GM23338 (cell line): ENCODE data around the gene LRRC25. TPM values are rescaled to one million over a fixed set of nuclear protein-coding genes. Genes with fewer than 3 reads are reported as not detected.

ENCODE experiments used
- ATAC-seq: fragments of 200-7000 bp; cut with Tn5 transposase; 3 replicates; pipeline ENCODE4 v1.9.1; 2020
- DNase-seq: peaks from one replicate; pipeline ENCODE4 v3.0.0-alpha.2; 2015; ENCODE audit warnings: low spot score
- H2AFZ ChIP-seq: fragments of 200-600 bp; sonication (generic); 2 replicates; pipeline ENCODE4 v1.8.0; 2016; ENCODE audit warnings: antibody characterized with exemption, mild to moderate bottlenecking, moderate library complexity
- H3F3A ChIP-seq: fragments of 200-600 bp; sonication (generic); replicated peaks from 2 replicates; pipeline ENCODE4 v1.8.0; 2017; ENCODE audit warnings: antibody characterized with exemption, mixed run types, low read depth
- H3K27ac ChIP-seq: fragments of 200-600 bp; sonication (generic); 2 replicates; pipeline ENCODE4 v1.6.1; 2016; ENCODE audit warnings: low read depth
- H3K27me3 ChIP-seq: fragments of 200-600 bp; sonication (generic); 2 replicates; pipeline ENCODE4 v1.8.0; 2016; ENCODE audit warnings: mild to moderate bottlenecking, mixed run types, moderate library complexity; ENCODE audit not compliant: insufficient read depth
- H3K36me3 ChIP-seq: fragments of 200-600 bp; sonication (generic); 2 replicates; pipeline ENCODE4 v1.8.0; 2016; ENCODE audit warnings: mild to moderate bottlenecking; ENCODE audit not compliant: insufficient read depth
- H3K4me1 ChIP-seq: fragments of 200-600 bp; sonication (generic); 2 replicates; pipeline ENCODE4 v1.8.0; 2016; ENCODE audit warnings: mild to moderate bottlenecking, moderate library complexity; ENCODE audit not compliant: insufficient read depth
- H3K4me2 ChIP-seq: fragments of 200-600 bp; sonication (generic); 2 replicates; pipeline ENCODE4 v1.7.1; 2017; ENCODE audit warnings: mixed run types
- H3K4me3 ChIP-seq: fragments of 200-600 bp; sonication (generic); 2 replicates; pipeline ENCODE4 v1.6.1; 2016; ENCODE audit warnings: mixed run types
- H3K79me2 ChIP-seq: fragments of 200-600 bp; sonication (generic); replicated peaks from 2 replicates; pipeline ENCODE4 v1.8.0; 2017; ENCODE audit warnings: mild to moderate bottlenecking; ENCODE audit not compliant: insufficient read depth
- H3K9me2 ChIP-seq: fragments of 200-600 bp; sonication (generic); 2 replicates; pipeline ENCODE4 v1.8.0; 2017; ENCODE audit not compliant: insufficient read depth
- H4K20me1 ChIP-seq: fragments of 200-600 bp; sonication (generic); replicated peaks from 2 replicates; pipeline ENCODE4 v1.8.0; 2017; ENCODE audit warnings: mild to moderate bottlenecking; ENCODE audit not compliant: insufficient read depth
- H3K27ac Mint-ChIP-seq: 2 replicates; pipeline ENCODE4 v1.8.0; 2020; ENCODE audit warnings: inconsistent platforms, mild to moderate bottlenecking, moderate library complexity, mixed read lengths
- H3K27me3 Mint-ChIP-seq: 3 replicates; pipeline ENCODE4 v1.8.0; 2022; ENCODE audit warnings: low read depth, mild to moderate bottlenecking, moderate library complexity, mixed read lengths, inconsistent platforms; ENCODE audit not compliant: insufficient read depth, poor library complexity
- H3K36me3 Mint-ChIP-seq: 3 replicates; pipeline ENCODE4 v1.8.0; 2021; ENCODE audit warnings: low read depth, mild to moderate bottlenecking, inconsistent platforms, moderate library complexity, mixed read lengths
- H3K4me1 Mint-ChIP-seq: 3 replicates; pipeline ENCODE4 v1.8.0; 2020; ENCODE audit warnings: mild to moderate bottlenecking, inconsistent platforms, mixed read lengths
- H3K4me3 Mint-ChIP-seq: 3 replicates; pipeline ENCODE4 v1.8.0; 2021; ENCODE audit warnings: moderate library complexity, mild to moderate bottlenecking, inconsistent platforms, mixed read lengths
- H3K9me3 Mint-ChIP-seq: 3 replicates; pipeline ENCODE4 v1.8.0; 2020; ENCODE audit warnings: moderate library complexity, mild to moderate bottlenecking, inconsistent platforms, mixed read lengths
- CREB1 ChIP-seq: fragments of 250-450 bp; sonication (Bioruptor Pico); IDR thresholded peaks from 2 replicates; pipeline ENCODE4 v1.5.0; 2020; ENCODE audit warnings: low read depth, mild to moderate bottlenecking, moderate library complexity
- POLR2AphosphoS5 ChIP-seq: IDR thresholded peaks from 2 replicates; pipeline ENCODE4 v1.6.1; 2016; ENCODE audit warnings: antibody characterized with exemption, low read depth
- ZNF114 ChIP-seq: fragments of 250-450 bp; sonication (Bioruptor Pico); IDR thresholded peaks from 2 replicates; pipeline ENCODE4 v1.5.0; 2020; ENCODE audit warnings: mild to moderate bottlenecking, moderate library complexity
- ZNF331 ChIP-seq: fragments of 250-450 bp; sonication (Bioruptor Pico); IDR thresholded peaks from 2 replicates; pipeline ENCODE4 v1.5.0; 2020; ENCODE audit warnings: low read depth, mild to moderate bottlenecking, moderate library complexity
- polyA plus RNA-seq: library from polyadenylated mRNA; unstranded; fragments of >200 nt; fragmentation: Nextera tagmentation; extraction: Ambion mirVana; gene quantifications from 2 replicates; pipeline ENCODE4 v1.2.1, GENCODE V29; 2016
- total RNA-seq: library from RNA; depleted of rRNA; stranded (reverse); fragments of >200 nt; shearing (Covaris generic); gene quantifications from 2 replicates; pipeline ENCODE4 v1.2.3, GENCODE V29; 2014
- TF ChIP-seq, protein P1 (sequence below), 2 experiments: fragments of 200-600 bp in 1 of 2; sonication (generic) in 1 of 2; conservative IDR thresholded peaks; 2 replicates each; pipeline versions ENCODE4 v1.5.1 to v1.6.1; 2016 to 2017; ENCODE audit warnings: antibody characterized with exemption in 2 of 2, low read depth in 2 of 2, mild to moderate bottlenecking in 2 of 2, moderate library complexity in 1 of 2
- TF ChIP-seq, protein P2 (sequence below): IDR thresholded peaks from one replicate; pipeline ENCODE4 v1.6.1; 2018; ENCODE audit warnings: antibody characterized with exemption; ENCODE audit not compliant: unreplicated experiment

LRRC25 gene
- total and polyA plus RNA-seq, 2 experiments from 2014 or later, result 0.17 to 0.24 TPM

DNA sequence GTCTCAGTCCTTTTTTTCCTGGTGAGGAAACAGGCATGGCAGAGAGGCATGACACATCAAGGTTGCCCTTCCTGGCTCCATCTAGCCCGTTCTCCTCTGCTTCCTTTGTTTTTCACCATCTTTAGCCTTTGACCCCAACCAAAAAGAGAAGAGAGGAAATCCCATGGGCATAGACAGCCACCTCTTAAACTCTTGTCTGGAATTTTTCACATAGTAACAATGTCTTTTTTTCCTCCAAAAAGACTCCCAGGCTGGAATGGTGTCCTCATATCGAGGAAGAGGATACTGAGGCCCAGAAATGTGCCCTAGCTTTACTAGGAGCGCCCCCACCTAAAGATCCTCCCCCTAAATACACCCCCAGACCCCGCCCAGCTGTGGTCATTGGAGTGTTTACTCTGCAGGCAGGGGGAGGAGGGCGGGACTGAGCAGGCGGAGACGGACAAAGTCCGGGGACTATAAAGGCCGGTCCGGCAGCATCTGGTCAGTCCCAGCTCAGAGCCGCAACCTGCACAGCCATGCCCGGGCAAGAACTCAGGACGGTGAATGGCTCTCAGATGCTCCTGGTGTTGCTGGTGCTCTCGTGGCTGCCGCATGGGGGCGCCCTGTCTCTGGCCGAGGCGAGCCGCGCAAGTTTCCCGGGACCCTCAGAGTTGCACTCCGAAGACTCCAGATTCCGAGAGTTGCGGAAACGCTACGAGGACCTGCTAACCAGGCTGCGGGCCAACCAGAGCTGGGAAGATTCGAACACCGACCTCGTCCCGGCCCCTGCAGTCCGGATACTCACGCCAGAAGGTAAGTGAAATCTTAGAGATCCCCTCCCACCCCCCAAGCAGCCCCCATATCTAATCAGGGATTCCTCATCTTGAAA lies 11.5 kb downstream of the LRRC25 start, which contains the start of gene GDF15:
TSS of gene GDF15 (plus strand) at position 484 of the 868 bp plus-strand sequence. CDS start at position 516, 32 bp downstream.
- Histone ChIP-seq H3K9me2 (no peaks in the 10 kb centered on the region), H3K4me1 (peaks cover 9% of the 10 kb centered on the region), H3F3A (peaks cover 26% of the 10 kb centered on the region), H3K4me2 (peak within 1 kb of the TSS; percentile 51), H2AFZ (peak within 1 kb of the TSS; percentile 69), H4K20me1 (no peaks in the 10 kb centered on the region), H3K36me3 (no peaks in the 10 kb centered on the region), H3K79me2 (no peaks in the 10 kb centered on the region), H3K4me3 (peak within 1 kb of the TSS; percentile 41), H3K27me3 (peaks cover 21% of the 10 kb centered on the region), H3K27ac (peak within 1 kb of the TSS; percentile 68; the same call in 1 of the 2 replicates)
- ATAC-seq (peak; percentile 79), DNase-seq (peak; percentile 89)
- TF ChIP-seq ZNF114 (no peak), ZNF331 (CRISPR knock-in tag) (no peak), POLR2AphosphoS5 (peak; percentile 81)
- TF ChIP-seq, protein P1, sequence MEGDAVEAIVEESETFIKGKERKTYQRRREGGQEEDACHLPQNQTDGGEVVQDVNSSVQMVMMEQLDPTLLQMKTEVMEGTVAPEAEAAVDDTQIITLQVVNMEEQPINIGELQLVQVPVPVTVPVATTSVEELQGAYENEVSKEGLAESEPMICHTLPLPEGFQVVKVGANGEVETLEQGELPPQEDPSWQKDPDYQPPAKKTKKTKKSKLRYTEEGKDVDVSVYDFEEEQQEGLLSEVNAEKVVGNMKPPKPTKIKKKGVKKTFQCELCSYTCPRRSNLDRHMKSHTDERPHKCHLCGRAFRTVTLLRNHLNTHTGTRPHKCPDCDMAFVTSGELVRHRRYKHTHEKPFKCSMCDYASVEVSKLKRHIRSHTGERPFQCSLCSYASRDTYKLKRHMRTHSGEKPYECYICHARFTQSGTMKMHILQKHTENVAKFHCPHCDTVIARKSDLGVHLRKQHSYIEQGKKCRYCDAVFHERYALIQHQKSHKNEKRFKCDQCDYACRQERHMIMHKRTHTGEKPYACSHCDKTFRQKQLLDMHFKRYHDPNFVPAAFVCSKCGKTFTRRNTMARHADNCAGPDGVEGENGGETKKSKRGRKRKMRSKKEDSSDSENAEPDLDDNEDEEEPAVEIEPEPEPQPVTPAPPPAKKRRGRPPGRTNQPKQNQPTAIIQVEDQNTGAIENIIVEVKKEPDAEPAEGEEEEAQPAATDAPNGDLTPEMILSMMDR (conservative IDR thresholded peaks at IDR 0.05; ENCODE audit: low read depth in 2 of 2), result peak; percentile 82 to 90
- Mint-ChIP-seq H3K4me3 (peak within 1 kb of the TSS; percentile 67), H3K36me3 (peaks cover 11% of the 10 kb centered on the region), H3K27ac (peak within 1 kb of the TSS; percentile 81), H3K27me3 (peaks cover 38% of the 10 kb centered on the region), H3K4me1 (peaks cover 14% of the 10 kb centered on the region), H3K9me3 (no peaks in the 10 kb centered on the region)

DNA sequence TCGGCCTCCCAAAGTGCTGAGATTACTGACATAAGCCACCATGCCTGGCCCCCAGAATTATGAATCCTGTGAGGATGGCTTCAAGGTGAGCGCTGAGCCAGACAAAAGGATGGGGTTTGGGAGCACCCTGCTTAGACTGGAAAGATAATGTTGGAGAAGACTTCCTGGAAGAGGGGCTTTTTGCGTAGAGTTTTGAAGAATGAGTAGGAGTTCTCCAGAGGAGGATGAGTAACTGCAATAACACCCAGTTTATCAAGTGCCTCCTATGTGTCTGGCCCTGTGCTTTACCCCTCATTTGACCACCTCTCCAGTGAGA lies 12.1 kb downstream of the LRRC25 start:
- peak overlapping the region; percentile 69; the same call in 1 of the 2 replicates for H2AFZ ChIP-seq
- H3K4me2 ChIP-seq, result no peak overlapping the region; the same call in 1 of the 2 replicates
- no peaks in the 10 kb centered on the region for H4K20me1 ChIP-seq
- Mint-ChIP-seq H3K27me3 (peaks cover 35% of the 10 kb centered on the region), H3K4me1 (peaks cover 14% of the 10 kb centered on the region), H3K36me3 (peaks cover 11% of the 10 kb centered on the region), H3K9me3 (no peaks in the 10 kb centered on the region), H3K4me3 (no peak overlapping the region; the same call in 2 of the 3 replicates), H3K27ac (no peak overlapping the region; the same call in 1 of the 2 replicates)
- H3K9me2 ChIP-seq, result no peaks in the 10 kb centered on the region
- ATAC-seq (no peak), DNase-seq (no peak)
- no peaks in the 10 kb centered on the region for H3K36me3 ChIP-seq
- H3K27me3 ChIP-seq, result peaks cover 21% of the 10 kb centered on the region
- H3K27ac ChIP-seq, result peak overlapping the region; percentile 68; the same call in 1 of the 2 replicates
- peaks cover 9% of the 10 kb centered on the region for H3K4me1 ChIP-seq
- peaks cover 26% of the 10 kb centered on the region for H3F3A ChIP-seq
- no peaks in the 10 kb centered on the region for H3K79me2 ChIP-seq
- no peak overlapping the region for H3K4me3 ChIP-seq
- TF ChIP-seq CREB1 (CRISPR knock-in tag), result no peak
- TF ChIP-seq, protein P1 (conservative IDR thresholded peaks at IDR 0.05; ENCODE audit: low read depth in 2 of 2), result no peak
- TF ChIP-seq, protein P2, sequence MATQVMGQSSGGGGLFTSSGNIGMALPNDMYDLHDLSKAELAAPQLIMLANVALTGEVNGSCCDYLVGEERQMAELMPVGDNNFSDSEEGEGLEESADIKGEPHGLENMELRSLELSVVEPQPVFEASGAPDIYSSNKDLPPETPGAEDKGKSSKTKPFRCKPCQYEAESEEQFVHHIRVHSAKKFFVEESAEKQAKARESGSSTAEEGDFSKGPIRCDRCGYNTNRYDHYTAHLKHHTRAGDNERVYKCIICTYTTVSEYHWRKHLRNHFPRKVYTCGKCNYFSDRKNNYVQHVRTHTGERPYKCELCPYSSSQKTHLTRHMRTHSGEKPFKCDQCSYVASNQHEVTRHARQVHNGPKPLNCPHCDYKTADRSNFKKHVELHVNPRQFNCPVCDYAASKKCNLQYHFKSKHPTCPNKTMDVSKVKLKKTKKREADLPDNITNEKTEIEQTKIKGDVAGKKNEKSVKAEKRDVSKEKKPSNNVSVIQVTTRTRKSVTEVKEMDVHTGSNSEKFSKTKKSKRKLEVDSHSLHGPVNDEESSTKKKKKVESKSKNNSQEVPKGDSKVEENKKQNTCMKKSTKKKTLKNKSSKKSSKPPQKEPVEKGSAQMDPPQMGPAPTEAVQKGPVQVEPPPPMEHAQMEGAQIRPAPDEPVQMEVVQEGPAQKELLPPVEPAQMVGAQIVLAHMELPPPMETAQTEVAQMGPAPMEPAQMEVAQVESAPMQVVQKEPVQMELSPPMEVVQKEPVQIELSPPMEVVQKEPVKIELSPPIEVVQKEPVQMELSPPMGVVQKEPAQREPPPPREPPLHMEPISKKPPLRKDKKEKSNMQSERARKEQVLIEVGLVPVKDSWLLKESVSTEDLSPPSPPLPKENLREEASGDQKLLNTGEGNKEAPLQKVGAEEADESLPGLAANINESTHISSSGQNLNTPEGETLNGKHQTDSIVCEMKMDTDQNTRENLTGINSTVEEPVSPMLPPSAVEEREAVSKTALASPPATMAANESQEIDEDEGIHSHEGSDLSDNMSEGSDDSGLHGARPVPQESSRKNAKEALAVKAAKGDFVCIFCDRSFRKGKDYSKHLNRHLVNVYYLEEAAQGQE, result no peak
- TF ChIP-seq POLR2AphosphoS5, result no peak
